HepG2 (cell line): ENCODE measurements around the gene UST. TPM values are rescaled to one million over a fixed set of nuclear protein-coding genes. Genes with fewer than 3 reads are reported as not detected.

Source experiments
- ATF3 ChIP-seq: sonication (generic); formaldehyde crosslinking; IDR thresholded peaks from 2 replicates; pipeline ENCODE4 v1.4.0; 2020; ENCODE audit warnings: missing genetic modification reagents
- ATF7 ChIP-seq, 2 experiments: fragments of 450-650 bp in 1 of 2; sonication (generic) in 1 of 2; formaldehyde crosslinking in 1 of 2; IDR thresholded peaks; 2 replicates each; pipeline versions ENCODE4 v1.4.0 to v1.6.1; 2016 to 2020; ENCODE audit warnings: antibody characterized with exemption in 1 of 2, mild to moderate bottlenecking in 1 of 2, missing genetic modification reagents in 1 of 2
- DBP ChIP-seq: sonication (generic); formaldehyde crosslinking; IDR thresholded peaks from 2 replicates; pipeline ENCODE4 v1.4.0; 2020; ENCODE audit warnings: missing genetic modification reagents; ENCODE audit errors: not compliant biosample characterization
- GRHL1 ChIP-seq: sonication (generic); formaldehyde crosslinking; conservative IDR thresholded peaks from 2 replicates; pipeline ENCODE4 v1.8.0; 2022; ENCODE audit warnings: missing genetic modification reagents
- HIC2 ChIP-seq: sonication (generic); formaldehyde crosslinking; IDR thresholded peaks from 2 replicates; pipeline ENCODE4 v1.9.0; 2022; ENCODE audit warnings: low read depth, missing genetic modification reagents
- HMG20B ChIP-seq: conservative IDR thresholded peaks from 2 replicates; pipeline ENCODE4 v1.6.1; 2016; ENCODE audit warnings: missing genetic modification reagents, missing compliant biosample characterization
- JDP2 ChIP-seq: sonication (generic); formaldehyde crosslinking; IDR thresholded peaks from 2 replicates; pipeline ENCODE4 v1.8.1; 2022; ENCODE audit warnings: missing genetic modification reagents, borderline replicate concordance
- MTF1 ChIP-seq: sonication (generic); formaldehyde crosslinking; IDR thresholded peaks from 2 replicates; pipeline ENCODE4 v1.5.0; 2020; ENCODE audit warnings: missing genetic modification reagents
- NCOR1 ChIP-seq: fragments of 200-600 bp; sonication (generic); IDR thresholded peaks from 2 replicates; pipeline ENCODE4 v1.7.0; 2017; ENCODE audit warnings: antibody characterized with exemption, low read length, borderline replicate concordance
- NR2F6 ChIP-seq, 2 experiments: IDR thresholded peaks; 2 replicates each; pipeline ENCODE4 v1.6.1; 2016; ENCODE audit warnings: antibody characterized with exemption in 1 of 2, mild to moderate bottlenecking in 1 of 2
- SOX5 ChIP-seq: IDR thresholded peaks from 2 replicates; pipeline ENCODE4 v1.6.1; 2016; ENCODE audit warnings: borderline replicate concordance
- UBTF ChIP-seq: sonication (generic); formaldehyde crosslinking; IDR thresholded peaks from 2 replicates; pipeline ENCODE4 v1.4.0; 2020; ENCODE audit warnings: mild to moderate bottlenecking, missing genetic modification reagents
- ZBTB7A ChIP-seq: sonication (generic); formaldehyde crosslinking; IDR thresholded peaks from 2 replicates; pipeline ENCODE4 v1.8.0; 2022; ENCODE audit warnings: mild to moderate bottlenecking, missing genetic modification reagents
- ZBTB7B ChIP-seq: sonication (generic); formaldehyde crosslinking; IDR thresholded peaks from 2 replicates; pipeline ENCODE4 v1.4.0; 2020; ENCODE audit warnings: missing genetic modification reagents
- ZNF235 ChIP-seq: sonication (generic); formaldehyde crosslinking; IDR thresholded peaks from 2 replicates; pipeline ENCODE4 v1.8.1; 2023; ENCODE audit warnings: mild to moderate bottlenecking, missing genetic modification reagents, borderline replicate concordance
- ZNF260 ChIP-seq: sonication (generic); formaldehyde crosslinking; IDR thresholded peaks from 2 replicates; pipeline ENCODE4 v1.4.0; 2020; ENCODE audit warnings: missing genetic modification reagents, low read depth, mild to moderate bottlenecking, borderline replicate concordance
- ZNF362 ChIP-seq: sonication (generic); formaldehyde crosslinking; IDR thresholded peaks from 2 replicates; pipeline ENCODE4 v1.4.0; 2020; ENCODE audit warnings: missing genetic modification reagents, mild to moderate bottlenecking, borderline replicate concordance
- ZNF781 ChIP-seq: sonication (generic); formaldehyde crosslinking; IDR thresholded peaks from 2 replicates; pipeline ENCODE4 v1.5.1; 2020; ENCODE audit warnings: borderline replicate concordance, mild to moderate bottlenecking, missing genetic modification reagents; ENCODE audit errors: not compliant biosample characterization
- ZSCAN30 ChIP-seq: sonication (generic); formaldehyde crosslinking; IDR thresholded peaks from 2 replicates; pipeline ENCODE4 v1.5.0; 2020; ENCODE audit warnings: mild to moderate bottlenecking, missing genetic modification reagents
- polyA plus RNA-seq, 8 experiments: library from polyadenylated mRNA; depleted of rRNA in 3 of 8; stranded (reverse) in 7 of 8; unstranded in 1 of 8; fragments of >200 nt; fragmentation: Illumina TruSeq in 4 of 8; extraction: Trizol in 4 of 8; gene quantifications; 2 replicates each; pipeline versions ENCODE4 v1.2.1 to v1.2.3, GENCODE V29; 2011 to 2016; ENCODE audit warnings: low read depth in 4 of 8, missing spikeins in 1 of 8, mixed read lengths in 1 of 8; ENCODE audit not compliant: insufficient read depth in 1 of 8
- total RNA-seq, 5 experiments: library from RNA; depleted of rRNA; stranded (reverse); fragments of >200 nt; fragmentation: Illumina TruSeq; extraction: Trizol; gene quantifications; 2 replicates each; pipeline ENCODE4 v1.2.3, GENCODE V29; 2016; ENCODE audit warnings: low read depth in 1 of 5

The UST gene
- total and polyA plus RNA-seq, 2 of the 13 experiments (the other 11 are each of a cell fraction or from before 2014, with no cell fraction given): 0.27 TPM; not detected in 1

- TF ChIP-seq UBTF (CRISPR knock-in tag): no peak
- no peak for TF ChIP-seq ZBTB7A (CRISPR knock-in tag)
- TF ChIP-seq HIC2 (CRISPR knock-in tag): no peak
- TF ChIP-seq GRHL1 (CRISPR knock-in tag): no peak
- no peak for TF ChIP-seq MTF1 (CRISPR knock-in tag)
- TF ChIP-seq ZNF781: peak; percentile 3
- TF ChIP-seq ZSCAN30 (CRISPR knock-in tag): no peak
- TF ChIP-seq HMG20B (CRISPR knock-in tag): no peak
- no peak; the same call in 1 of the 2 replicates for TF ChIP-seq ZBTB7B (CRISPR knock-in tag)
- TF ChIP-seq SOX5 (CRISPR knock-in tag): peak; percentile 67; the same call in 1 of the 2 replicates
- no peak for TF ChIP-seq ATF7 (IDR thresholded peaks at IDR 0.05)
- no peak; the same call in 1 of the 2 replicates for TF ChIP-seq ATF7 (CRISPR knock-in tag; IDR thresholded peaks at IDR 0.05)
- no peak for TF ChIP-seq ZNF235 (CRISPR knock-in tag)
- peak; percentile 51; the same call in 1 of the 2 replicates for TF ChIP-seq NCOR1
- no peak for TF ChIP-seq DBP
- no peak; the same call in 1 of the 2 replicates for TF ChIP-seq ATF3
- TF ChIP-seq ZNF260 (CRISPR knock-in tag): no peak
- TF ChIP-seq ZNF362 (CRISPR knock-in tag): no peak
- TF ChIP-seq JDP2: no peak
- TF ChIP-seq NR2F6 (IDR thresholded peaks at IDR 0.05): peak; percentile 53; the same call in 1 of the 2 replicates
- TF ChIP-seq NR2F6 (CRISPR knock-in tag; IDR thresholded peaks at IDR 0.05): peak; percentile 54; the same call in 1 of the 2 replicates
These were observed 314.3 kb downstream of the UST start (continued) for GRCh38 chr6:149060985-149061760.
